ENCODE data around the gene CNTNAP2. TPM values are rescaled to one million over a fixed set of nuclear protein-coding genes. Genes with fewer than 3 reads are reported as not detected.

Gene CNTNAP2
- total RNA-seq, 2 experiments from 2014 or later, result not detected

GRCh38 chr7:148201992-148202391 lies 2085.4 kb downstream of the CNTNAP2 start:
- CTCF ChIA-PET, result no interaction called here
- no peak overlapping the region for H3K4me3 Mint-ChIP-seq
- no peak for ATAC-seq

GRCh38 chr7:148204639-148205304 lies 2088.2 kb downstream of the CNTNAP2 start:
- no peaks in the 10 kb centered on the region for H3K27me3 Mint-ChIP-seq (ENCODE audit: low read depth)
- POLR2A ChIA-PET, result no interaction called here
- no peaks in the 10 kb centered on the region for H3K4me1 Mint-ChIP-seq (ENCODE audit: low read depth)
- no peak for DNase-seq
- CTCF ChIA-PET, result interaction anchor here (1.6 kb wide), 1 partner anchor 17 kb away, joined by 3 read pairs; no protein-coding TSS in a partner anchor
- H3K9me3 Mint-ChIP-seq (ENCODE audit: insufficient read depth), result no peaks in the 10 kb centered on the region
- H3K4me3 Mint-ChIP-seq, result no peak overlapping the region
- H3K36me3 Mint-ChIP-seq (ENCODE audit: low read depth), result no peaks in the 10 kb centered on the region
- H3K27ac Mint-ChIP-seq, result no peak overlapping the region
- ATAC-seq, result no peak

More at GRCh38 chr7:148201992-148202391, 2085.4 kb downstream of the CNTNAP2 start:
- Mint-ChIP-seq H3K27ac (no peak overlapping the region), H3K27me3 (ENCODE audit: low read depth) (no peaks in the 10 kb centered on the region), H3K36me3 (ENCODE audit: low read depth) (no peaks in the 10 kb centered on the region), H3K9me3 (ENCODE audit: insufficient read depth) (no peaks in the 10 kb centered on the region), H3K4me1 (ENCODE audit: low read depth) (no peaks in the 10 kb centered on the region)
- POLR2A ChIA-PET, result no interaction called here
- no peak for DNase-seq

GRCh38 chr7:148209643-148210190 lies 2093.1 kb downstream of the CNTNAP2 start:
- POLR2A ChIA-PET, result no interaction called here
- H3K4me3 Mint-ChIP-seq, result no peak overlapping the region
- DNase-seq (no peak), ATAC-seq (no peak)
- H3K27ac Mint-ChIP-seq, result no peak overlapping the region
- no peaks in the 10 kb centered on the region for H3K9me3 Mint-ChIP-seq (ENCODE audit: insufficient read depth)
- no peaks in the 10 kb centered on the region for H3K36me3 Mint-ChIP-seq (ENCODE audit: low read depth)
- CTCF ChIA-PET, result no interaction called here
- no peaks in the 10 kb centered on the region for H3K27me3 Mint-ChIP-seq (ENCODE audit: low read depth)
- no peaks in the 10 kb centered on the region for H3K4me1 Mint-ChIP-seq (ENCODE audit: low read depth)

GRCh38 chr7:148210804-148211325 lies 2094.3 kb downstream of the CNTNAP2 start:
- no peaks in the 10 kb centered on the region for H3K9me3 Mint-ChIP-seq (ENCODE audit: insufficient read depth)
- DNase-seq, result no peak
- no peaks in the 10 kb centered on the region for H3K27me3 Mint-ChIP-seq (ENCODE audit: low read depth)
- no peak overlapping the region for H3K4me3 Mint-ChIP-seq
- H3K36me3 Mint-ChIP-seq (ENCODE audit: low read depth), result no peaks in the 10 kb centered on the region
- ChIA-PET POLR2A (no interaction called here), CTCF (interaction anchor here (1.1 kb wide), 1 partner anchor 31 kb away, joined by 3 read pairs; no protein-coding TSS in a partner anchor)
- no peaks in the 10 kb centered on the region for H3K4me1 Mint-ChIP-seq (ENCODE audit: low read depth)
- no peak overlapping the region for H3K27ac Mint-ChIP-seq
- ATAC-seq, result no peak

- ChIA-PET CTCF (interaction anchor here (1.1 kb wide), 1 partner anchor 30 kb away, joined by 3 read pairs; no protein-coding TSS in a partner anchor), POLR2A (no interaction called here)
- Mint-ChIP-seq H3K4me1 (ENCODE audit: low read depth) (no peaks in the 10 kb centered on the region), H3K27me3 (ENCODE audit: low read depth) (no peaks in the 10 kb centered on the region), H3K36me3 (ENCODE audit: low read depth) (no peaks in the 10 kb centered on the region), H3K4me3 (no peak overlapping the region), H3K27ac (no peak overlapping the region), H3K9me3 (ENCODE audit: insufficient read depth) (no peaks in the 10 kb centered on the region)
- DNase-seq, result no peak
- no peak for ATAC-seq
Observed at GRCh38 chr7:148211740-148212151, 2095.1 kb downstream of the CNTNAP2 start.

GRCh38 chr7:148212731-148213130 lies 2096.1 kb downstream of the CNTNAP2 start:
- ChIA-PET CTCF (no interaction called here), POLR2A (no interaction called here)
- Mint-ChIP-seq H3K36me3 (ENCODE audit: low read depth) (no peaks in the 10 kb centered on the region), H3K9me3 (ENCODE audit: insufficient read depth) (no peaks in the 10 kb centered on the region), H3K4me1 (ENCODE audit: low read depth) (no peaks in the 10 kb centered on the region), H3K27me3 (ENCODE audit: low read depth) (no peaks in the 10 kb centered on the region), H3K27ac (no peak overlapping the region), H3K4me3 (no peak overlapping the region)
- no peak for DNase-seq
- ATAC-seq, result no peak

- Mint-ChIP-seq H3K4me1 (ENCODE audit: low read depth) (no peaks in the 10 kb centered on the region), H3K4me3 (no peak overlapping the region), H3K36me3 (ENCODE audit: low read depth) (no peaks in the 10 kb centered on the region), H3K9me3 (ENCODE audit: insufficient read depth) (no peaks in the 10 kb centered on the region), H3K27ac (no peak overlapping the region), H3K27me3 (ENCODE audit: low read depth) (no peaks in the 10 kb centered on the region)
- ATAC-seq (no peak), DNase-seq (no peak)
- ChIA-PET POLR2A (no interaction called here), CTCF (no interaction called here)
Observed at GRCh38 chr7:148214101-148214500, 2097.5 kb downstream of the CNTNAP2 start.

GRCh38 chr7:148218603-148219002 lies 2102.0 kb downstream of the CNTNAP2 start:
- no peak overlapping the region for H3K27ac Mint-ChIP-seq
- no peaks in the 10 kb centered on the region for H3K9me3 Mint-ChIP-seq (ENCODE audit: insufficient read depth)
- DNase-seq, result no peak
- ATAC-seq, result no peak
- H3K36me3 Mint-ChIP-seq (ENCODE audit: low read depth), result no peaks in the 10 kb centered on the region
- CTCF ChIA-PET, result no interaction called here
- H3K4me1 Mint-ChIP-seq (ENCODE audit: low read depth), result no peaks in the 10 kb centered on the region
- POLR2A ChIA-PET, result no interaction called here
- H3K4me3 Mint-ChIP-seq, result no peak overlapping the region
- no peaks in the 10 kb centered on the region for H3K27me3 Mint-ChIP-seq (ENCODE audit: low read depth)

GRCh38 chr7:148222721-148223120 lies 2106.1 kb downstream of the CNTNAP2 start:
- no peaks in the 10 kb centered on the region for H3K4me1 Mint-ChIP-seq (ENCODE audit: low read depth)
- DNase-seq, result no peak
- no peaks in the 10 kb centered on the region for H3K36me3 Mint-ChIP-seq (ENCODE audit: low read depth)
- POLR2A ChIA-PET, result no interaction called here
- no peaks in the 10 kb centered on the region for H3K27me3 Mint-ChIP-seq (ENCODE audit: low read depth)
- H3K9me3 Mint-ChIP-seq (ENCODE audit: insufficient read depth), result no peaks in the 10 kb centered on the region
- CTCF ChIA-PET, result no interaction called here
- ATAC-seq, result no peak
- H3K4me3 Mint-ChIP-seq, result no peak overlapping the region
- H3K27ac Mint-ChIP-seq, result no peak overlapping the region

- Mint-ChIP-seq H3K36me3 (ENCODE audit: low read depth) (no peaks in the 10 kb centered on the region), H3K27ac (no peak overlapping the region), H3K4me1 (ENCODE audit: low read depth) (no peaks in the 10 kb centered on the region), H3K9me3 (ENCODE audit: insufficient read depth) (no peaks in the 10 kb centered on the region), H3K27me3 (ENCODE audit: low read depth) (no peaks in the 10 kb centered on the region), H3K4me3 (no peak overlapping the region)
- ATAC-seq (no peak), DNase-seq (no peak)
- CTCF ChIA-PET, result no interaction called here
- POLR2A ChIA-PET, result no interaction called here
Observed at GRCh38 chr7:148223160-148223559, 2106.6 kb downstream of the CNTNAP2 start.

GRCh38 chr7:148223738-148224137 lies 2107.1 kb downstream of the CNTNAP2 start:
- Mint-ChIP-seq H3K27me3 (ENCODE audit: low read depth) (no peaks in the 10 kb centered on the region), H3K4me1 (ENCODE audit: low read depth) (no peaks in the 10 kb centered on the region), H3K36me3 (ENCODE audit: low read depth) (no peaks in the 10 kb centered on the region), H3K27ac (no peak overlapping the region), H3K4me3 (no peak overlapping the region), H3K9me3 (ENCODE audit: insufficient read depth) (no peaks in the 10 kb centered on the region)
- ATAC-seq (no peak), DNase-seq (no peak)
- ChIA-PET CTCF (no interaction called here), POLR2A (no interaction called here)

- Mint-ChIP-seq H3K36me3 (ENCODE audit: low read depth) (no peaks in the 10 kb centered on the region), H3K27ac (no peak overlapping the region), H3K9me3 (ENCODE audit: insufficient read depth) (no peaks in the 10 kb centered on the region), H3K4me1 (ENCODE audit: low read depth) (no peaks in the 10 kb centered on the region), H3K27me3 (ENCODE audit: low read depth) (no peaks in the 10 kb centered on the region), H3K4me3 (no peak overlapping the region)
- ChIA-PET POLR2A (no interaction called here), CTCF (interaction anchor here (1.4 kb wide), 1 partner anchor 12 kb away, joined by 6 read pairs; no protein-coding TSS in a partner anchor)
- ATAC-seq, result no peak
- DNase-seq, result no peak
Observed at GRCh38 chr7:148230296-148230695, 2113.7 kb downstream of the CNTNAP2 start.
